K562 (cell line): ENCODE results near the gene AGO3. TPM values are rescaled to one million over a fixed set of nuclear protein-coding genes. Genes with fewer than 3 reads are reported as not detected.
A peak's percentile ranks its signal among the peaks of the same experiment; 100 is the strongest.

Source experiments
- ATAC-seq: fragments of 200-7000 bp; cut with Tn5 transposase; 3 replicates; pipeline ENCODE4 v1.9.1; 2020; ENCODE audit warnings: moderate library complexity
- BruUV-seq: library from RNA; stranded (reverse); fragments of 400-500 nt; replicated peaks from 2 replicates; lab custom pipeline; 2021; lab: Mats Ljungman, UMichigan
- CTCF ChIA-PET: fragments of 300-600 bp; formaldehyde crosslinking; extraction: SDS; loops from one replicate; lab custom pipeline; 2021; ENCODE audit warnings: low intra/inter-chr PET ratio; lab: Yijun Ruan, JAX
- POLR2A ChIA-PET: fragments of 300-600, 350-650 bp; sonication (Branson Sonifier 250); formaldehyde crosslinking; extraction: SDS; loops from one replicate; lab custom pipeline; 2021; ENCODE audit warnings: antibody characterized with exemption, inconsistent platforms; lab: Yijun Ruan, JAX
- DNase-seq, 4 experiments: peaks; one replicate each; pipeline versions ENCODE4 v3.0.0 to v3.0.0-alpha.2; 2011 to 2018; ENCODE audit warnings: low spot score in 3 of 4, mixed read lengths in 3 of 4; ENCODE audit errors: extremely low read depth in 1 of 4
- FAIRE-seq: peaks from 2 replicates; lab custom pipeline; 2011; peaks lifted over from hg19 to GRCh38; lab: Jason Lieb, UNC
- H2AFZ ChIP-seq: 2 replicates; pipeline ENCODE4 v1.6.0; 2011; ENCODE audit warnings: low read depth, low read length, control low read depth, inconsistent platforms
- H3K27ac ChIP-seq: fragments of 200-600 bp; 3 replicates; pipeline ENCODE4 v1.8.0; 2011; ENCODE audit warnings: low read depth, mild to moderate bottlenecking, control low read depth, inconsistent platforms, low read length, moderate library complexity, mixed read lengths; ENCODE audit errors: extremely low read depth
- H3K27me3 ChIP-seq, 2 experiments: fragments of 300-600 bp in 1 of 2; 2 replicates in 1 of 2; 3 replicates in 1 of 2; pipeline versions ENCODE4 v1.6.0 to v1.8.0; 2011; ENCODE audit warnings: inconsistent platforms in 2 of 2, low read length in 2 of 2, mild to moderate bottlenecking in 1 of 2, mixed read lengths in 1 of 2, moderate library complexity in 1 of 2; ENCODE audit not compliant: control insufficient read depth in 2 of 2, insufficient read depth in 2 of 2
- H3K36me3 ChIP-seq: fragments of 300-600 bp; 3 replicates; pipeline ENCODE4 v1.8.0; 2011; ENCODE audit warnings: mild to moderate bottlenecking, low read length, inconsistent platforms; ENCODE audit not compliant: control insufficient read depth, insufficient read depth
- H3K4me1 ChIP-seq, 2 experiments: fragments of 200-600 bp in 1 of 2; replicated peaks in 1 of 2; 2 replicates in 1 of 2; 3 replicates in 1 of 2; pipeline versions ENCODE4 v1.5.1 to v1.8.0; 2011; ENCODE audit warnings: inconsistent platforms in 2 of 2, low read length in 2 of 2, mild to moderate bottlenecking in 1 of 2, mixed read lengths in 1 of 2, moderate library complexity in 1 of 2; ENCODE audit not compliant: control insufficient read depth in 2 of 2, insufficient read depth in 2 of 2
- H3K4me2 ChIP-seq: 2 replicates; pipeline ENCODE4 v1.6.1; 2011; ENCODE audit warnings: low read length, control low read depth, inconsistent platforms, mixed read lengths; ENCODE audit not compliant: insufficient read depth
- H3K4me3 ChIP-seq: fragments of 200-600 bp; sonication (generic), shearing (Covaris generic); 2 replicates; pipeline ENCODE4 v1.5.1; 2016; ENCODE audit warnings: control low read depth, inconsistent platforms
- H3K79me2 ChIP-seq: fragments of 200-600 bp; 3 replicates; pipeline ENCODE4 v1.8.0; 2011; ENCODE audit warnings: low read length, inconsistent platforms; ENCODE audit not compliant: control insufficient read depth, insufficient read depth
- H3K9ac ChIP-seq, 2 experiments: 2 replicates each; pipeline versions ENCODE4 v1.6.0 to v1.6.1; 2011; ENCODE audit warnings: low read depth in 2 of 2, low read length in 2 of 2, control low read depth in 1 of 2, inconsistent platforms in 1 of 2, mild to moderate bottlenecking in 1 of 2, mixed read lengths in 1 of 2; ENCODE audit not compliant: insufficient read depth in 1 of 2
- H3K9me1 ChIP-seq: one replicate; pipeline ENCODE4 v1.6.0; 2011; ENCODE audit warnings: inconsistent platforms, mild to moderate bottlenecking, low read length, moderate library complexity; ENCODE audit not compliant: control insufficient read depth, insufficient read depth
- H3K9me3 ChIP-seq: replicated peaks from 2 replicates; pipeline ENCODE4 v1.5.1; 2011; ENCODE audit warnings: low read depth, low read length, inconsistent platforms; ENCODE audit not compliant: control insufficient read depth, insufficient read depth
- H4K20me1 ChIP-seq: replicated peaks from 2 replicates; pipeline ENCODE4 v1.6.1; 2011; ENCODE audit warnings: low read length, inconsistent platforms, mixed read lengths; ENCODE audit not compliant: control insufficient read depth, insufficient read depth
- E2F1 ChIP-seq: sonication (generic); formaldehyde crosslinking; IDR thresholded peaks from 2 replicates; pipeline ENCODE4 v1.8.1; 2023; ENCODE audit warnings: mild to moderate bottlenecking, missing genetic modification reagents, moderate library complexity
- FOXK1 ChIP-seq: sonication (generic); formaldehyde crosslinking; IDR thresholded peaks from 2 replicates; pipeline ENCODE4 v1.8.0; 2022; ENCODE audit warnings: missing genetic modification reagents, mild to moderate bottlenecking, borderline replicate concordance
- HEY1 ChIP-seq: fragments of 250-450 bp; sonication (Bioruptor Pico); IDR thresholded peaks from 2 replicates; pipeline ENCODE4 v1.5.0; 2020; ENCODE audit warnings: mild to moderate bottlenecking, moderate library complexity, borderline replicate concordance
- MXD1 ChIP-seq: fragments of 250-450 bp; sonication (Bioruptor Pico); IDR thresholded peaks from 2 replicates; pipeline ENCODE4 v1.8.0; 2021; ENCODE audit warnings: borderline replicate concordance, mild to moderate bottlenecking, moderate library complexity; ENCODE audit not compliant: poor library complexity, severe bottlenecking
- NR3C1 ChIP-seq: sonication (generic); formaldehyde crosslinking; IDR thresholded peaks from 2 replicates; pipeline ENCODE4 v1.8.1; 2022; ENCODE audit warnings: missing genetic modification reagents
- SRSF1 ChIP-seq: fragments of 200-400 bp; formaldehyde crosslinking; IDR thresholded peaks from 2 replicates; pipeline ENCODE4 v1.6.1; 2017; ENCODE audit warnings: mild to moderate bottlenecking, low read depth, low read length, moderate library complexity
- WGBS: fragments of 100-300 bp; shearing (Covaris generic); methylation state at CpG from one replicate; pipeline ENCODE4 v1.1.6; 2016; ENCODE audit warnings: low coverage, mixed read lengths; ENCODE audit not compliant: insufficient coverage; ENCODE audit errors: missing lambda C conversion rate; 5-methylcytosine and 5-hydroxymethylcytosine counted together
- in situ Hi-C: fragments of 300-500 bp; cut with MboI; formaldehyde crosslinking; loops from 4 replicates; pipeline ENCODE4 v1.15.0; 2018; ENCODE audit warnings: inconsistent platforms, mixed read lengths
- intact Hi-C: fragments of 100-400 bp; cut with micrococcal nuclease; formaldehyde crosslinking; loops from 2 replicates; pipeline ENCODE4 v1.14.2; 2022
- polyA plus RNA-seq, 8 experiments: library from polyadenylated mRNA; depleted of rRNA in 4 of 8; stranded (reverse) in 5 of 8; unstranded in 3 of 8; fragments of >200 nt; fragmentation: Nextera tagmentation in 2 of 8; fragmentation: Illumina TruSeq in 1 of 8; extraction: Ambion mirVana in 2 of 8; extraction: Trizol in 1 of 8; gene quantifications; 2 replicates each; pipeline versions ENCODE4 v1.2.1 to v1.2.3, GENCODE V29; 2011 to 2014; ENCODE audit warnings: inconsistent platforms in 1 of 8, missing spikeins in 1 of 8
- total RNA-seq, 7 experiments: library from RNA; depleted of rRNA in 6 of 7; stranded (reverse); fragments of >200 nt in 6 of 7; fragmentation: Illumina TruSeq in 2 of 7; extraction: Trizol in 2 of 7; gene quantifications; 2 replicates each; pipeline versions ENCODE4 v1.2.1 to v1.2.3, GENCODE V29; 2011 to 2021; ENCODE audit warnings: low replicate concordance in 1 of 7

Gene AGO3
- total and polyA plus RNA-seq, 9 of the 15 experiments (the other 6 are each of a cell fraction or from before 2014, with no cell fraction given), result 4.5 to 41.5 (median 22.7) TPM

GRCh38 chr1:36119456-36119855, 188.6 kb downstream of the AGO3 start:
- ChIA-PET POLR2A (interaction anchor here (0.6 to 3.7 kb wide), 9 partner anchors 9 to 188 kb away, joined by 3 to 19 read pairs (median 4); partner anchors contain the start of gene AGO3), CTCF (no interaction called here)
- Histone ChIP-seq H2AFZ (no peak overlapping the region), H3K9me1 (no peaks in the 10 kb centered on the region)
- no peak for FAIRE-seq
- intact Hi-C loops, result no loop called here
- WGBS, result 29% methylated on average over 9 of the region's 9 CpGs
- TF ChIP-seq E2F1 (no peak), SRSF1 (no peak), HEY1 (CRISPR knock-in tag) (no peak), MXD1 (CRISPR knock-in tag) (no peak), NR3C1 (CRISPR knock-in tag) (no peak), FOXK1 (no peak)
- TF ChIP-seq, all 486 proteins: peak for 0
- ATAC-seq (no peak), DNase-seq (no peak)
- no TSS peak for BruUV-seq
- no peak overlapping the region for H3K4me2 ChIP-seq
- no peaks in the 10 kb centered on the region for H3K36me3 ChIP-seq
- no peaks in the 10 kb centered on the region; the same call in none of the 2 replicates for H4K20me1 ChIP-seq
- H3K4me3 ChIP-seq, result no peak overlapping the region
- no peak overlapping the region for H3K27ac ChIP-seq
- no peaks in the 10 kb centered on the region for H3K79me2 ChIP-seq
- peaks cover 0 to 10% of the 10 kb centered on the region in 2 experiments; a peak in 1 of 5 replicates for H3K27me3 ChIP-seq
- peaks cover 0 to 21% of the 10 kb centered on the region in 2 experiments; a peak in 3 of 5 replicates for H3K4me1 ChIP-seq
- H3K9ac ChIP-seq, result peak overlapping the region in 1 of 2 experiments; percentile 80; a peak in 2 of 4 replicates
- no peaks in the 10 kb centered on the region for H3K9me3 ChIP-seq
- in situ Hi-C loops, result no loop called here

Other genes with a start within 250 kb of the AGO3 start
Only the 7 nearest of the 9 such genes appear.
- 15.4 and 16.0 TPM in 2 replicates for gene C1orf216, start 212.2 kb upstream of the AGO3 start, total RNA-seq (2014; rRNA removed)
- gene C1orf216, start 212.2 kb upstream of the AGO3 start, total RNA-seq (2014; rRNA removed; fragmentation: Illumina TruSeq; extraction: Trizol), result 15.0 and 16.4 TPM in 2 replicates
- gene C1orf216, start 212.2 kb upstream of the AGO3 start, total RNA-seq (2015; rRNA removed; fragmentation: Illumina TruSeq; extraction: Trizol), result 12.8 and 13.1 TPM in 2 replicates
- gene C1orf216, start 212.2 kb upstream of the AGO3 start, total RNA-seq (2021), result 15.1 and 19.0 TPM in 2 replicates
- gene C1orf216, start 212.2 kb upstream of the AGO3 start, polyA plus RNA-seq (2011; rRNA removed), result 20.8 and 25.1 TPM in 2 replicates
- gene C1orf216, start 212.2 kb upstream of the AGO3 start, polyA plus RNA-seq (2014; fragmentation: Illumina TruSeq; extraction: Trizol), result 12.4 and 15.7 TPM in 2 replicates
- 1 to 10 TPM; 3.4 to 4.7 TPM for gene C1orf216, start 212.2 kb upstream of the AGO3 start, polyA plus RNA-seq (2014; fragmentation: Nextera tagmentation; extraction: Ambion mirVana)
- 20.3 and 20.5 TPM in 2 replicates for gene C1orf216, start 212.2 kb upstream of the AGO3 start, polyA plus RNA-seq (2014; rRNA removed)
- 42.7 and 48.9 TPM in 2 replicates for gene CLSPN, start 161.1 kb upstream of the AGO3 start, total RNA-seq (2014; rRNA removed)
- gene CLSPN, start 161.1 kb upstream of the AGO3 start, total RNA-seq (2014; rRNA removed; fragmentation: Illumina TruSeq; extraction: Trizol), result 81.8 and 86.4 TPM in 2 replicates
- gene CLSPN, start 161.1 kb upstream of the AGO3 start, total RNA-seq (2015; rRNA removed; fragmentation: Illumina TruSeq; extraction: Trizol), result 88.4 and 98.5 TPM in 2 replicates
- 61.1 and 63.9 TPM in 2 replicates for gene CLSPN, start 161.1 kb upstream of the AGO3 start, total RNA-seq (2021)
- gene CLSPN, start 161.1 kb upstream of the AGO3 start, polyA plus RNA-seq (2011; rRNA removed), result 30.4 and 41.0 TPM in 2 replicates
- gene CLSPN, start 161.1 kb upstream of the AGO3 start, polyA plus RNA-seq (2014; fragmentation: Illumina TruSeq; extraction: Trizol), result 60.2 and 65.7 TPM in 2 replicates
- gene CLSPN, start 161.1 kb upstream of the AGO3 start, polyA plus RNA-seq (2014; fragmentation: Nextera tagmentation; extraction: Ambion mirVana), result 10 to 100 TPM; 23.1 to 27.0 TPM
- 49.2 and 49.6 TPM in 2 replicates for gene CLSPN, start 161.1 kb upstream of the AGO3 start, polyA plus RNA-seq (2014; rRNA removed)
- gene AGO4, start 123.1 kb upstream of the AGO3 start, total RNA-seq (2014; rRNA removed), result 4.5 and 6.8 TPM in 2 replicates
- 10.5 and 10.7 TPM in 2 replicates for gene AGO4, start 123.1 kb upstream of the AGO3 start, total RNA-seq (2014; rRNA removed; fragmentation: Illumina TruSeq; extraction: Trizol)
- gene AGO4, start 123.1 kb upstream of the AGO3 start, total RNA-seq (2015; rRNA removed; fragmentation: Illumina TruSeq; extraction: Trizol), result 6.1 and 6.4 TPM in 2 replicates
- 6.8 and 8.5 TPM in 2 replicates for gene AGO4, start 123.1 kb upstream of the AGO3 start, total RNA-seq (2021)
- 9.3 and 11.6 TPM in 2 replicates for gene AGO4, start 123.1 kb upstream of the AGO3 start, polyA plus RNA-seq (2011; rRNA removed)
- 8.8 and 13.4 TPM in 2 replicates for gene AGO4, start 123.1 kb upstream of the AGO3 start, polyA plus RNA-seq (2014; fragmentation: Illumina TruSeq; extraction: Trizol)
- 1 to 10 TPM; 1.3 to 2.2 TPM for gene AGO4, start 123.1 kb upstream of the AGO3 start, polyA plus RNA-seq (2014; fragmentation: Nextera tagmentation; extraction: Ambion mirVana)
- 6.5 and 8.1 TPM in 2 replicates for gene AGO4, start 123.1 kb upstream of the AGO3 start, polyA plus RNA-seq (2014; rRNA removed)
- gene AGO1, start 47.9 kb upstream of the AGO3 start, total RNA-seq (2014; rRNA removed), result 26.0 and 30.2 TPM in 2 replicates
- gene AGO1, start 47.9 kb upstream of the AGO3 start, total RNA-seq (2014; rRNA removed; fragmentation: Illumina TruSeq; extraction: Trizol), result 27.4 and 29.5 TPM in 2 replicates
- gene AGO1, start 47.9 kb upstream of the AGO3 start, total RNA-seq (2015; rRNA removed; fragmentation: Illumina TruSeq; extraction: Trizol), result 26.1 and 26.5 TPM in 2 replicates
- 59.4 and 64.2 TPM in 2 replicates for gene AGO1, start 47.9 kb upstream of the AGO3 start, total RNA-seq (2021)
- gene AGO1, start 47.9 kb upstream of the AGO3 start, polyA plus RNA-seq (2011; rRNA removed), result 21.2 and 25.7 TPM in 2 replicates
- gene AGO1, start 47.9 kb upstream of the AGO3 start, polyA plus RNA-seq (2014; fragmentation: Illumina TruSeq; extraction: Trizol), result 25.7 and 27.1 TPM in 2 replicates
- 10 to 100 TPM in 1 of 2 experiments, 1 to 10 TPM in 1; 7.3 to 13.3 TPM for gene AGO1, start 47.9 kb upstream of the AGO3 start, polyA plus RNA-seq (2014; fragmentation: Nextera tagmentation; extraction: Ambion mirVana)
- 20.8 and 21.2 TPM in 2 replicates for gene AGO1, start 47.9 kb upstream of the AGO3 start, polyA plus RNA-seq (2014; rRNA removed)
- 0.36 TPM in 1 of 2 replicates, not detected in the other for gene TEKT2, start 153.0 kb downstream of the AGO3 start, total RNA-seq (2014; rRNA removed)
- 0.19 TPM in 1 of 2 replicates, not detected in the other for gene TEKT2, start 153.0 kb downstream of the AGO3 start, total RNA-seq (2014; rRNA removed; fragmentation: Illumina TruSeq; extraction: Trizol)
- gene TEKT2, start 153.0 kb downstream of the AGO3 start, total RNA-seq (2015; rRNA removed; fragmentation: Illumina TruSeq; extraction: Trizol), result 0.19 and 0.40 TPM in 2 replicates
- gene TEKT2, start 153.0 kb downstream of the AGO3 start, total RNA-seq (2021), result 0.60 and 0.78 TPM in 2 replicates
- gene TEKT2, start 153.0 kb downstream of the AGO3 start, polyA plus RNA-seq (2011; rRNA removed), result 0.06 and 0.24 TPM in 2 replicates
- gene TEKT2, start 153.0 kb downstream of the AGO3 start, polyA plus RNA-seq (2014; fragmentation: Illumina TruSeq; extraction: Trizol), result 0.24 and 0.37 TPM in 2 replicates
- under 1 TPM; 0.08 to 0.14 TPM for gene TEKT2, start 153.0 kb downstream of the AGO3 start, polyA plus RNA-seq (2014; fragmentation: Nextera tagmentation; extraction: Ambion mirVana)
- 0.19 and 0.94 TPM in 2 replicates for gene TEKT2, start 153.0 kb downstream of the AGO3 start, polyA plus RNA-seq (2014; rRNA removed)
- 40.0 and 52.5 TPM in 2 replicates for gene ADPRS, start 157.8 kb downstream of the AGO3 start, total RNA-seq (2014; rRNA removed)
- 15.1 and 21.2 TPM in 2 replicates for gene ADPRS, start 157.8 kb downstream of the AGO3 start, total RNA-seq (2014; rRNA removed; fragmentation: Illumina TruSeq; extraction: Trizol)
- gene ADPRS, start 157.8 kb downstream of the AGO3 start, total RNA-seq (2015; rRNA removed; fragmentation: Illumina TruSeq; extraction: Trizol), result 26.7 and 27.4 TPM in 2 replicates
- gene ADPRS, start 157.8 kb downstream of the AGO3 start, total RNA-seq (2021), result 30.9 and 33.4 TPM in 2 replicates
- gene ADPRS, start 157.8 kb downstream of the AGO3 start, polyA plus RNA-seq (2011; rRNA removed), result 34.4 and 37.0 TPM in 2 replicates
- gene ADPRS, start 157.8 kb downstream of the AGO3 start, polyA plus RNA-seq (2014; fragmentation: Illumina TruSeq; extraction: Trizol), result 25.2 and 26.7 TPM in 2 replicates
- gene ADPRS, start 157.8 kb downstream of the AGO3 start, polyA plus RNA-seq (2014; fragmentation: Nextera tagmentation; extraction: Ambion mirVana), result 1 to 10 TPM; 5.9 to 8.4 TPM
- gene ADPRS, start 157.8 kb downstream of the AGO3 start, polyA plus RNA-seq (2014; rRNA removed), result 29.9 and 37.2 TPM in 2 replicates
- gene COL8A2, start 194.1 kb downstream of the AGO3 start, total RNA-seq (2014; rRNA removed), result 0.14 TPM in 1 of 2 replicates, not detected in the other
- 0.03 TPM in 1 of 2 replicates, not detected in the other for gene COL8A2, start 194.1 kb downstream of the AGO3 start, total RNA-seq (2014; rRNA removed; fragmentation: Illumina TruSeq; extraction: Trizol)
- gene COL8A2, start 194.1 kb downstream of the AGO3 start, total RNA-seq (2015; rRNA removed; fragmentation: Illumina TruSeq; extraction: Trizol), result not detected in 2 replicates
- 0.04 and 0.09 TPM in 2 replicates for gene COL8A2, start 194.1 kb downstream of the AGO3 start, total RNA-seq (2021)
- gene COL8A2, start 194.1 kb downstream of the AGO3 start, polyA plus RNA-seq (2011; rRNA removed), result 0.04 TPM in 2 replicates
- gene COL8A2, start 194.1 kb downstream of the AGO3 start, polyA plus RNA-seq (2014; fragmentation: Illumina TruSeq; extraction: Trizol), result 0.07 TPM in 1 of 2 replicates, not detected in the other
- gene COL8A2, start 194.1 kb downstream of the AGO3 start, polyA plus RNA-seq (2014; fragmentation: Nextera tagmentation; extraction: Ambion mirVana), result not detected
- gene COL8A2, start 194.1 kb downstream of the AGO3 start, polyA plus RNA-seq (2014; rRNA removed), result 0.03 TPM in 1 of 2 replicates, not detected in the other